ENCODE data around the gene CD82. TPM values are rescaled to one million over a fixed set of nuclear protein-coding genes. Genes with fewer than 3 reads are reported as not detected.

Gene CD82
- polyA plus RNA-seq, 1 of the 3 experiments (the other 2 are of a cell fraction) = 39.2 TPM

GRCh38 chr11:44567876-44568256, 2.4 kb downstream of the CD82 start:
- Histone ChIP-seq H4K20me1 (ENCODE audit: insufficient read depth) (no peaks in the 10 kb centered on the region), H3K27me3 (ENCODE audit: insufficient read depth) (no peaks in the 10 kb centered on the region), H2AFZ (ENCODE audit: low read depth) (no peak overlapping the region), H3F3A (replicated peaks; ENCODE audit: insufficient read depth) (peaks cover 17% of the 10 kb centered on the region), H3K4me3 (ENCODE audit: low read depth in 2 of 2, low read length in 1 of 2) (no peak overlapping the region), H3K4me2 (no peak overlapping the region), H3K9me2 (no peaks in the 10 kb centered on the region), H3K27ac (ENCODE audit: low read depth in 2 of 2, low read length in 1 of 2) (no peak overlapping the region), H3K79me2 (ENCODE audit: insufficient read depth) (peaks cover 9% of the 10 kb centered on the region; the same call in 1 of the 2 replicates), H3K4me1 (ENCODE audit: control insufficient read depth in 1 of 2, insufficient read depth in 2 of 2, low read depth in 1 of 2, low read length in 1 of 2) (peaks cover 32 to 43% of the 10 kb centered on the region in 2 experiments), H3K36me3 (replicated peaks in 1 of 2; ENCODE audit: control insufficient read depth in 1 of 2, insufficient read depth in 2 of 2, low read length in 1 of 2) (no peaks in the 10 kb centered on the region), H3K9ac (no peak overlapping the region), H3K9me3 (no peaks in the 10 kb centered on the region)
- ChIA-PET POLR2A (no interaction called here), CTCF (no interaction called here)
- WGBS (ENCODE audit: low lambda C conversion rate) = 92% methylated on average over 4 of the region's 4 CpGs
- TF ChIP-seq RFX5 (IDR thresholded peaks at IDR 0.05; ENCODE audit: low read length) = no peak
- no peak for TF ChIP-seq RCOR1 (IDR thresholded peaks at IDR 0.05; ENCODE audit: low read length)
- TF ChIP-seq ZBTB33 (IDR thresholded peaks at IDR 0.05; ENCODE audit: borderline replicate concordance, low read depth) = no peak
- TF ChIP-seq REST (IDR thresholded peaks at IDR 0.05; ENCODE audit: low read depth, low read length) = no peak
- no peak for TF ChIP-seq RAD21 (IDR thresholded peaks at IDR 0.05; ENCODE audit: low read length)
- TF ChIP-seq EZH2phosphoT487 (IDR thresholded peaks at IDR 0.05; ENCODE audit: borderline replicate concordance, low read depth) = no peak
- no peak for TF ChIP-seq IRF3 (IDR thresholded peaks at IDR 0.05; ENCODE audit: low read depth, low read length)
- TF ChIP-seq FOXM1 (IDR thresholded peaks at IDR 0.05; ENCODE audit: low read depth) = no peak
- no peak for TF ChIP-seq CTCF (IDR thresholded peaks at IDR 0.05)
- no peak for TF ChIP-seq TCF12 (IDR thresholded peaks at IDR 0.05)
- TF ChIP-seq SIN3A (IDR thresholded peaks at IDR 0.05; ENCODE audit: borderline replicate concordance, low read depth, low read length) = no peak
- no peak for TF ChIP-seq TEAD4 (IDR thresholded peaks at IDR 0.05; ENCODE audit: borderline replicate concordance, insufficient read depth)
- no peak for TF ChIP-seq RXRA (IDR thresholded peaks at IDR 0.05; ENCODE audit: borderline replicate concordance, low read depth)
- TF ChIP-seq ELF1 (IDR thresholded peaks at IDR 0.05) = no peak
- no peak for TF ChIP-seq MXI1 (IDR thresholded peaks at IDR 0.05; ENCODE audit: low read depth, low read length)
- no peak for TF ChIP-seq YY1 (IDR thresholded peaks at IDR 0.05; ENCODE audit: low read depth)
- TF ChIP-seq NFIC (IDR thresholded peaks at IDR 0.05; ENCODE audit: borderline replicate concordance) = no peak
- no peak for TF ChIP-seq USF1 (IDR thresholded peaks at IDR 0.05; ENCODE audit: borderline replicate concordance, low read depth)
- TF ChIP-seq PBX3 (IDR thresholded peaks at IDR 0.05) = no peak
- DNase-seq = no peak
